Omental fat pad (tissue), 4 donors: ENCODE measurements around the gene GSDME. TPM values are rescaled to one million over a fixed set of nuclear protein-coding genes. Genes with fewer than 3 reads are reported as not detected.

Experiments
- ATAC-seq: fragments of 150-250 bp; one replicate; pipeline ENCODE4 v1.9.1; 2016; ENCODE audit warnings: mild to moderate bottlenecking, moderate library complexity; ENCODE audit not compliant: low FRiP score
- DNase-seq: peaks from one replicate; pipeline ENCODE4 v3.0.0-alpha.2; 2019; ENCODE audit warnings: low spot score
- CTCF ChIP-seq, 3 donors: fragments of 450-650 bp; IDR thresholded peaks; one replicate each; pipeline ENCODE4 v1.5.1; 2016 to 2017; ENCODE audit warnings: antibody characterized with exemption in 3 of 3, mild to moderate bottlenecking in 3 of 3, moderate library complexity in 2 of 3
- total RNA-seq, 4 donors: library from RNA; depleted of rRNA; stranded (reverse); fragments of >200 nt; gene quantifications; one replicate each; pipeline ENCODE4 v1.1.0, GENCODE V29; 2016

Gene GSDME
- total RNA-seq, result 10 to 100 TPM; 14.8 to 58.3 (median 30.7) TPM

GRCh38 chr7:24757353-24758275, at the start of gene GSDME:
Gene GSDME, minus strand, starts transcription at chr7:24757464. Its CDS starts 7,690 bp downstream, at chr7:24749774.
- ATAC-seq (peak; percentile 87), DNase-seq (no peak)
- TF ChIP-seq CTCF (IDR thresholded peaks at IDR 0.05), result no peak

- no peak for TF ChIP-seq CTCF (IDR thresholded peaks at IDR 0.05)
- DNase-seq, result no peak
- ATAC-seq, result no peak
Observed at GRCh38 chr7:24802300-24802699, 45.0 kb upstream of the GSDME start.

- ATAC-seq, result no peak
- TF ChIP-seq CTCF (IDR thresholded peaks at IDR 0.05), result no peak
- DNase-seq, result no peak
Observed at GRCh38 chr7:24801883-24802282, 44.6 kb upstream of the GSDME start.

- ATAC-seq (no peak), DNase-seq (no peak)
- no peak for TF ChIP-seq CTCF (IDR thresholded peaks at IDR 0.05)
Observed at GRCh38 chr7:24800667-24801066, 43.4 kb upstream of the GSDME start.

GRCh38 chr7:24800073-24800472, 42.8 kb upstream of the GSDME start:
- no peak for ATAC-seq
- no peak for DNase-seq
- TF ChIP-seq CTCF (IDR thresholded peaks at IDR 0.05), result no peak

- DNase-seq, result no peak
- ATAC-seq, result no peak
Observed at GRCh38 chr7:24799506-24799905, 42.2 kb upstream of the GSDME start.

More at GRCh38 chr7:24799506-24799905, 42.2 kb upstream of the GSDME start:
- no peak for TF ChIP-seq CTCF (IDR thresholded peaks at IDR 0.05)
